HepG2 (cell line): ENCODE data around the gene ATP4A. TPM values are rescaled to one million over a fixed set of nuclear protein-coding genes. Genes with fewer than 3 reads are reported as not detected.
A peak's percentile ranks its signal among the peaks of the same experiment; 100 is the strongest.

Experiments
- ARNT ChIP-seq: fragments of 450-650 bp; IDR thresholded peaks from 2 replicates; pipeline ENCODE4 v1.6.1; 2017
- ATF1 ChIP-seq: IDR thresholded peaks from 2 replicates; pipeline ENCODE4 v1.6.1; 2016; ENCODE audit warnings: mild to moderate bottlenecking, control low read depth
- CBX2 ChIP-seq, 2 experiments: fragments of 200-600 bp in 1 of 2; sonication (generic); formaldehyde crosslinking in 1 of 2; IDR thresholded peaks; 2 replicates each; pipeline versions ENCODE4 v1.7.0 to v1.8.1; 2018 to 2022; ENCODE audit warnings: low read depth in 2 of 2, low read length in 1 of 2, mild to moderate bottlenecking in 1 of 2, missing genetic modification reagents in 1 of 2
- KMT2A ChIP-seq: sonication (generic); formaldehyde crosslinking; IDR thresholded peaks from 2 replicates; pipeline ENCODE4 v1.4.0; 2020; ENCODE audit warnings: missing genetic modification reagents
- NFYC ChIP-seq: IDR thresholded peaks from 2 replicates; pipeline ENCODE4 v1.6.1; 2016; ENCODE audit warnings: missing genetic modification reagents, missing compliant biosample characterization
- SP1 ChIP-seq, 2 experiments: fragments of 450-650 bp in 1 of 2; sonication (generic) in 1 of 2; formaldehyde crosslinking in 1 of 2; IDR thresholded peaks; 2 replicates each; pipeline versions ENCODE4 v1.4.0 to v1.6.1; 2016 to 2020; ENCODE audit warnings: missing genetic modification reagents in 1 of 2
- WIZ ChIP-seq: sonication (generic); formaldehyde crosslinking; IDR thresholded peaks from 2 replicates; pipeline ENCODE4 v1.5.1; 2020; ENCODE audit warnings: mild to moderate bottlenecking, missing genetic modification reagents
- ZKSCAN1 ChIP-seq: fragments of 150-350 bp; IDR thresholded peaks from 2 replicates; pipeline ENCODE4 v1.6.1; 2014; ENCODE audit warnings: low read length
- ZMYM3 ChIP-seq: sonication (generic); formaldehyde crosslinking; IDR thresholded peaks from 2 replicates; pipeline ENCODE4 v1.5.1; 2020; ENCODE audit warnings: mild to moderate bottlenecking, missing genetic modification reagents
- ZNF124 ChIP-seq: sonication (generic); formaldehyde crosslinking; IDR thresholded peaks from 2 replicates; pipeline ENCODE4 v1.4.0; 2020; ENCODE audit warnings: missing genetic modification reagents
- ZNF20 ChIP-seq: sonication (generic); formaldehyde crosslinking; IDR thresholded peaks from 2 replicates; pipeline ENCODE4 v1.4.0; 2020; ENCODE audit warnings: mild to moderate bottlenecking, moderate library complexity, missing genetic modification reagents
- ZNF333 ChIP-seq: sonication (generic); formaldehyde crosslinking; IDR thresholded peaks from 2 replicates; pipeline ENCODE4 v1.4.0; 2020; ENCODE audit warnings: mild to moderate bottlenecking, missing genetic modification reagents, borderline replicate concordance
- ZNF614 ChIP-seq: IDR thresholded peaks from 2 replicates; pipeline ENCODE4 v1.6.1; 2018; ENCODE audit warnings: missing biosample characterization, missing genetic modification reagents, inconsistent platforms, borderline replicate concordance
- ZSCAN9 ChIP-seq: IDR thresholded peaks from 2 replicates; pipeline ENCODE4 v1.6.1; 2016; ENCODE audit warnings: borderline replicate concordance
- polyA plus RNA-seq, 8 experiments: library from polyadenylated mRNA; depleted of rRNA in 3 of 8; stranded (reverse) in 7 of 8; unstranded in 1 of 8; fragments of >200 nt; fragmentation: Illumina TruSeq in 4 of 8; extraction: Trizol in 4 of 8; gene quantifications; 2 replicates each; pipeline versions ENCODE4 v1.2.1 to v1.2.3, GENCODE V29; 2011 to 2016; ENCODE audit warnings: low read depth in 4 of 8, missing spikeins in 1 of 8, mixed read lengths in 1 of 8; ENCODE audit not compliant: insufficient read depth in 1 of 8
- total RNA-seq, 5 experiments: library from RNA; depleted of rRNA; stranded (reverse); fragments of >200 nt; fragmentation: Illumina TruSeq; extraction: Trizol; gene quantifications; 2 replicates each; pipeline ENCODE4 v1.2.3, GENCODE V29; 2016; ENCODE audit warnings: low read depth in 1 of 5
- TF ChIP-seq, protein P1 (sequence below): fragments of 450-650 bp; IDR thresholded peaks from 2 replicates; pipeline ENCODE4 v1.6.1; 2017; ENCODE audit warnings: mild to moderate bottlenecking
- TF ChIP-seq, protein P2 (sequence below): sonication (generic); formaldehyde crosslinking; conservative IDR thresholded peaks from 2 replicates; pipeline ENCODE4 v1.8.0; 2022; ENCODE audit warnings: low read depth, missing genetic modification reagents
- TF ChIP-seq, protein P3 (sequence below): conservative IDR thresholded peaks from 2 replicates; pipeline ENCODE4 v1.6.1; 2018; ENCODE audit warnings: missing genetic modification reagents
- TF ChIP-seq, protein P4 (sequence below): IDR thresholded peaks from 2 replicates; pipeline ENCODE4 v1.6.1; 2016; ENCODE audit warnings: missing compliant biosample characterization, missing genetic modification reagents, borderline replicate concordance
- TF ChIP-seq, protein P5 (sequence below): IDR thresholded peaks from 2 replicates; pipeline ENCODE4 v1.6.1; 2018; ENCODE audit warnings: missing genetic modification reagents

The ATP4A gene
- total and polyA plus RNA-seq, 2 of the 13 experiments (the other 11 are each of a cell fraction or from before 2014, with no cell fraction given), result 0.08 to 0.11 TPM

DNA sequence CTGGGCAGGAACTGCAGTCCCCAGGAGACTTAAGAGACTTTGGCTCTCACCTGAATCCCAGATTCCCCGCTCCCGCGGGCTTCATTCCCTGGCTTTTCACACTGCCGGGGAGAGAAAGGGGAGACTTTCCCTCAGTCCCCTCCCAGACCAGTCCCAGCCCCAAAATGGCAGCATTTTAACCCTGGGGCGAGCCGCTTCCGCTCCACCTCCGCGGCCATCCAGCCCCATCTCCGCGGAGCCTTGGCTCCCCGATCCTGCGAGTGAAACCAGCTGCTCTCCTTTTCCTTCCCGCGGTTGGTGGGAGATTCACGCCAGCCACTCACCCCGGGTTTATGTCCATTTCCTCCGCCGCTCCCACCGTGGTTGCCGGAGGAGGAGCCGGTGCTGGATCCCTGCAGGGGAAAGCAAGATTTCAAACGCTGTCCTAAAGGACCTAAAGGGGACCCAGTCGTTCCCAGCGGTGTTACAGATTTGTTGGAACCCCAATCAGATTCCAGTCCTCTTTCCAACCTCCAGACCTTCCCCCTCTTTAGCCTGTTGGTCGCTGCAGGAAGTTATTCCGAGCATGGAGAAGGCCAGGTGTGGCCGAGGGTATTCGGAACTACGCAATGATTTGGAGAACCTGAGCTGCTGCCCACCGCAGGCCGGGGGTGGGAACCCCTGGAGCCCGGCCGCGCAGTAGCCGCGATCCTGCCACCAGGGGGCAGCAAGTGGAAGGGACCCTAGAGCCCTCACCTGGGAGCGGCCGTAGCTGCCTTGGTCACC lies 53.4 kb downstream of the ATP4A start (continued):
- TF ChIP-seq, protein P1, sequence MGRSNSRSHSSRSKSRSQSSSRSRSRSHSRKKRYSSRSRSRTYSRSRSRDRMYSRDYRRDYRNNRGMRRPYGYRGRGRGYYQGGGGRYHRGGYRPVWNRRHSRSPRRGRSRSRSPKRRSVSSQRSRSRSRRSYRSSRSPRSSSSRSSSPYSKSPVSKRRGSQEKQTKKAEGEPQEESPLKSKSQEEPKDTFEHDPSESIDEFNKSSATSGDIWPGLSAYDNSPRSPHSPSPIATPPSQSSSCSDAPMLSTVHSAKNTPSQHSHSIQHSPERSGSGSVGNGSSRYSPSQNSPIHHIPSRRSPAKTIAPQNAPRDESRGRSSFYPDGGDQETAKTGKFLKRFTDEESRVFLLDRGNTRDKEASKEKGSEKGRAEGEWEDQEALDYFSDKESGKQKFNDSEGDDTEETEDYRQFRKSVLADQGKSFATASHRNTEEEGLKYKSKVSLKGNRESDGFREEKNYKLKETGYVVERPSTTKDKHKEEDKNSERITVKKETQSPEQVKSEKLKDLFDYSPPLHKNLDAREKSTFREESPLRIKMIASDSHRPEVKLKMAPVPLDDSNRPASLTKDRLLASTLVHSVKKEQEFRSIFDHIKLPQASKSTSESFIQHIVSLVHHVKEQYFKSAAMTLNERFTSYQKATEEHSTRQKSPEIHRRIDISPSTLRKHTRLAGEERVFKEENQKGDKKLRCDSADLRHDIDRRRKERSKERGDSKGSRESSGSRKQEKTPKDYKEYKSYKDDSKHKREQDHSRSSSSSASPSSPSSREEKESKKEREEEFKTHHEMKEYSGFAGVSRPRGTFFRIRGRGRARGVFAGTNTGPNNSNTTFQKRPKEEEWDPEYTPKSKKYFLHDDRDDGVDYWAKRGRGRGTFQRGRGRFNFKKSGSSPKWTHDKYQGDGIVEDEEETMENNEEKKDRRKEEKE, result no peak
- TF ChIP-seq SP1 (IDR thresholded peaks at IDR 0.05) (no peak), SP1 (CRISPR knock-in tag; IDR thresholded peaks at IDR 0.05) (no peak), WIZ (CRISPR knock-in tag) (0 out of 2 replicates have a peak, but pooled peaks have one; percentile 25), CBX2 (IDR thresholded peaks at IDR 0.05; ENCODE audit: low read depth, low read length) (no peak), CBX2 (CRISPR knock-in tag; IDR thresholded peaks at IDR 0.05; ENCODE audit: low read depth) (no peak), ZNF614 (CRISPR knock-in tag) (peak; percentile 70; the same call in 1 of the 2 replicates), ARNT (no peak), KMT2A (CRISPR knock-in tag) (0 out of 2 replicates have a peak, but pooled peaks have one; percentile 22), ZMYM3 (CRISPR knock-in tag) (peak; percentile 70), ATF1 (CRISPR knock-in tag) (no peak), ZNF20 (CRISPR knock-in tag) (no peak), ZNF124 (CRISPR knock-in tag) (no peak; the same call in 1 of the 2 replicates), ZSCAN9 (CRISPR knock-in tag) (peak; percentile 49; the same call in 1 of the 2 replicates), NFYC (CRISPR knock-in tag) (no peak), ZNF333 (CRISPR knock-in tag) (0 out of 2 replicates have a peak, but pooled peaks have one; percentile 74), ZKSCAN1 (no peak)
- TF ChIP-seq, protein P2, sequence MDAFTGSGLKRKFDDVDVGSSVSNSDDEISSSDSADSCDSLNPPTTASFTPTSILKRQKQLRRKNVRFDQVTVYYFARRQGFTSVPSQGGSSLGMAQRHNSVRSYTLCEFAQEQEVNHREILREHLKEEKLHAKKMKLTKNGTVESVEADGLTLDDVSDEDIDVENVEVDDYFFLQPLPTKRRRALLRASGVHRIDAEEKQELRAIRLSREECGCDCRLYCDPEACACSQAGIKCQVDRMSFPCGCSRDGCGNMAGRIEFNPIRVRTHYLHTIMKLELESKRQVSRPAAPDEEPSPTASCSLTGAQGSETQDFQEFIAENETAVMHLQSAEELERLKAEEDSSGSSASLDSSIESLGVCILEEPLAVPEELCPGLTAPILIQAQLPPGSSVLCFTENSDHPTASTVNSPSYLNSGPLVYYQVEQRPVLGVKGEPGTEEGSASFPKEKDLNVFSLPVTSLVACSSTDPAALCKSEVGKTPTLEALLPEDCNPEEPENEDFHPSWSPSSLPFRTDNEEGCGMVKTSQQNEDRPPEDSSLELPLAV (CRISPR knock-in tag), result no peak
- TF ChIP-seq, protein P3, sequence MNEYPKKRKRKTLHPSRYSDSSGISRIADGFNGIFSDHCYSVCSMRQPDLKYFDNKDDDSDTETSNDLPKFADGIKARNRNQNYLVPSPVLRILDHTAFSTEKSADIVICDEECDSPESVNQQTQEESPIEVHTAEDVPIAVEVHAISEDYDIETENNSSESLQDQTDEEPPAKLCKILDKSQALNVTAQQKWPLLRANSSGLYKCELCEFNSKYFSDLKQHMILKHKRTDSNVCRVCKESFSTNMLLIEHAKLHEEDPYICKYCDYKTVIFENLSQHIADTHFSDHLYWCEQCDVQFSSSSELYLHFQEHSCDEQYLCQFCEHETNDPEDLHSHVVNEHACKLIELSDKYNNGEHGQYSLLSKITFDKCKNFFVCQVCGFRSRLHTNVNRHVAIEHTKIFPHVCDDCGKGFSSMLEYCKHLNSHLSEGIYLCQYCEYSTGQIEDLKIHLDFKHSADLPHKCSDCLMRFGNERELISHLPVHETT (CRISPR knock-in tag), result peak; percentile 53; the same call in 1 of the 2 replicates
- TF ChIP-seq, protein P4, sequence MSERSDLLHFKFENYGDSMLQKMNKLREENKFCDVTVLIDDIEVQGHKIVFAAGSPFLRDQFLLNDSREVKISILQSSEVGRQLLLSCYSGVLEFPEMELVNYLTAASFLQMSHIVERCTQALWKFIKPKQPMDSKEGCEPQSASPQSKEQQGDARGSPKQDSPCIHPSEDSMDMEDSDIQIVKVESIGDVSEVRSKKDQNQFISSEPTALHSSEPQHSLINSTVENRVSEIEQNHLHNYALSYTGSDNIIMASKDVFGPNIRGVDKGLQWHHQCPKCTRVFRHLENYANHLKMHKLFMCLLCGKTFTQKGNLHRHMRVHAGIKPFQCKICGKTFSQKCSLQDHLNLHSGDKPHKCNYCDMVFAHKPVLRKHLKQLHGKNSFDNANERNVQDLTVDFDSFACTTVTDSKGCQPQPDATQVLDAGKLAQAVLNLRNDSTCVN, result no peak
- TF ChIP-seq, protein P5, sequence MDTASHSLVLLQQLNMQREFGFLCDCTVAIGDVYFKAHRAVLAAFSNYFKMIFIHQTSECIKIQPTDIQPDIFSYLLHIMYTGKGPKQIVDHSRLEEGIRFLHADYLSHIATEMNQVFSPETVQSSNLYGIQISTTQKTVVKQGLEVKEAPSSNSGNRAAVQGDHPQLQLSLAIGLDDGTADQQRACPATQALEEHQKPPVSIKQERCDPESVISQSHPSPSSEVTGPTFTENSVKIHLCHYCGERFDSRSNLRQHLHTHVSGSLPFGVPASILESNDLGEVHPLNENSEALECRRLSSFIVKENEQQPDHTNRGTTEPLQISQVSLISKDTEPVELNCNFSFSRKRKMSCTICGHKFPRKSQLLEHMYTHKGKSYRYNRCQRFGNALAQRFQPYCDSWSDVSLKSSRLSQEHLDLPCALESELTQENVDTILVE (CRISPR knock-in tag), result peak; percentile 69; the same call in 1 of the 2 replicates
